GM13976 (cell line): Measurements from ENCODE around the gene CHD1L.

ENCODE experiments used
- DNase-seq: peaks from one replicate; pipeline ENCODE4 v3.0.0; 2012; ENCODE audit warnings: low spot score
- in situ Hi-C: fragments of 300-500 bp; cut with MboI; formaldehyde crosslinking; loops from one replicate; pipeline ENCODE4 v1.12.0; 2022; ENCODE audit warnings: low sequenced_read_pairs, mixed read lengths, inconsistent platforms; ENCODE audit not compliant: unreplicated experiment
- TF ChIP-seq, protein P1 (sequence below): IDR thresholded peaks from 2 replicates; pipeline ENCODE4 v1.5.1; 2012; ENCODE audit warnings: borderline replicate concordance, mild to moderate bottlenecking; ENCODE audit not compliant: insufficient read depth; ENCODE audit errors: extremely low read depth, missing control alignments, control extremely low read depth

The CHD1L gene

DNA sequence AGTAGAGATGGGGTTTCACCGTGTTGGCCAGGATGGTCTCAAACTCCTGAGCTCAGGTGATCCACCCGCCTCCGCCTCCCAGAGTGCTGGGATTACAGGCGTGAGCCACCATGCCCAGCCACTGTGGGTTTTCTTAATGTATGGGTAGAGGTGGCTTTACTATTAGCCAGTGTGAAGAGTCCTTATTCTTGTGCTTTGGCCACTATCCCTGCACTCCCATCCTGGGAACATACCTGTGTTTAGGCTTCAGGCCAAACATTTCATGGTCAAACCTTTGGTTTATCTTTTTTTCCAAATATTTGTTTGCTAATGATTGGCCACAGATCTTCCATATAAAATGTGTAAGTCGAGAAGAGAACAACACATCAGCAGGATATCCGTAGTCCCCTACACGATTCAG is 33.9 kb upstream of the CHD1L start:
- in situ Hi-C loops: no loop called here
- no peak for DNase-seq
- TF ChIP-seq, protein P1, sequence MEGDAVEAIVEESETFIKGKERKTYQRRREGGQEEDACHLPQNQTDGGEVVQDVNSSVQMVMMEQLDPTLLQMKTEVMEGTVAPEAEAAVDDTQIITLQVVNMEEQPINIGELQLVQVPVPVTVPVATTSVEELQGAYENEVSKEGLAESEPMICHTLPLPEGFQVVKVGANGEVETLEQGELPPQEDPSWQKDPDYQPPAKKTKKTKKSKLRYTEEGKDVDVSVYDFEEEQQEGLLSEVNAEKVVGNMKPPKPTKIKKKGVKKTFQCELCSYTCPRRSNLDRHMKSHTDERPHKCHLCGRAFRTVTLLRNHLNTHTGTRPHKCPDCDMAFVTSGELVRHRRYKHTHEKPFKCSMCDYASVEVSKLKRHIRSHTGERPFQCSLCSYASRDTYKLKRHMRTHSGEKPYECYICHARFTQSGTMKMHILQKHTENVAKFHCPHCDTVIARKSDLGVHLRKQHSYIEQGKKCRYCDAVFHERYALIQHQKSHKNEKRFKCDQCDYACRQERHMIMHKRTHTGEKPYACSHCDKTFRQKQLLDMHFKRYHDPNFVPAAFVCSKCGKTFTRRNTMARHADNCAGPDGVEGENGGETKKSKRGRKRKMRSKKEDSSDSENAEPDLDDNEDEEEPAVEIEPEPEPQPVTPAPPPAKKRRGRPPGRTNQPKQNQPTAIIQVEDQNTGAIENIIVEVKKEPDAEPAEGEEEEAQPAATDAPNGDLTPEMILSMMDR: no peak

DNA sequence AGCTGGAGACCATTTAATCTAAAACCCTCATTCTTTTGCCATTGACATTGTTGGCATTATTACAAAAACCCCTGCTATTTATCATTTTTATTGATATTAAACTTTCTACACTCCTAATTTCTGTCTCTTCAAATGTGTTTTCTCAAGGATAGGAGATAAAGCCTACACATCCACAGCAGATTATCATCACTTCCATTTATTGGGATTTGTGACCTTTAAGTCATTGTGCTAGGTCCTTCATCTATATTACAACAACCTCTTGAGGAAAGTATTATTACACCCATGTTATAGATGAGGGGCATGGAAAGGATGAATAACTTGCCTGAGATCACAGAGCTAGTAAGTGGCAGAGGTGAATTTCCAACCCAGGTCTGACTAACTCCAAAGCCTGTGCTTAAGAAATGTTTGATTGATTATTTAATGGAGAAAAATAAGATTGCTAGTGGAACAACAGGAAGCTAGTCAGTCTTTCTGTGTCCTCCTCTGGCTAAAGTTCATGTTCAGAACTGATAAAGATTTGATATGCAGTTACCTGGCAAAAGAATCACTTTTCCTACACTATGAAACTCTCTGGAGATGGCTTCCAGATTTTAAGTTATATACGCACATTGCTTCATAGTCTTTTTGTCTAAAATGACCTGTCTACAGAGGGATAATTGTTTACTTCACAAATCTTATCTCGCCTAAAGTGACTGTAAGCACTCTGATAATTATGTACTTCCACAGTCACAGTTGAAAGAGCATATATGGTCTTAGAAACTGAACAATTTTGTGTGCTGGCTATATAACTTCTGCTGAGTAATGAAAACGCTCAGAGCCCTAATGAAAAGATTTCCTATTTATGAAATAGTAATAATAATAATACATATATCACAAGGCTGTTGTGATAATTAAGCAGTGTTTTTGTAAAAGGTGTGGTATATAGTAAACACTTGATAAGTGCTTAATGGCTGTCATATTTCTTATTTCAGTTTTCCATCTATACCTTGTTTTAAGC is 32.4 kb upstream of the CHD1L start:
- TF ChIP-seq, protein P1: no peak
- DNase-seq: no peak

DNA sequence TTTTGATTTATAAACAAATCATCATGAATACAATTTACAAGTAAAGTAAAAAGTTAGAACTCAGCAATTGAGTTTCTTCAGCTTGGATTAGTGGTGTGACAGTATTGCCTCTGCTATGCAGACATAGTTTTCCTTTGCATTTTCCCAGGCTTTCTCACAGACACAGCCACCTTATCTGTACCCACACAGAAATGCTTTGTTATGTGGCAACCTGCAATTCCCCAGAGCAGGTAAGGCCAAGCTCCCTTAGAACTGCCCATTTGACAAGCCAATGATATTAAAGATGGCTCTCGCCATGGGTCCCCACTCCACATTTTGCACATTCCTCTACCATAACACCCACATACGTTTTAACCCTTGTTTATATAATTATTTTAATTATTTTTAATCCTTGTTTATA is 31.5 kb upstream of the CHD1L start:
- in situ Hi-C loops: no loop called here
- TF ChIP-seq, protein P1: no peak
- DNase-seq: no peak

More for the DNA sequence above, 32.4 kb upstream of the CHD1L start:
- in situ Hi-C loops: no loop called here

DNA sequence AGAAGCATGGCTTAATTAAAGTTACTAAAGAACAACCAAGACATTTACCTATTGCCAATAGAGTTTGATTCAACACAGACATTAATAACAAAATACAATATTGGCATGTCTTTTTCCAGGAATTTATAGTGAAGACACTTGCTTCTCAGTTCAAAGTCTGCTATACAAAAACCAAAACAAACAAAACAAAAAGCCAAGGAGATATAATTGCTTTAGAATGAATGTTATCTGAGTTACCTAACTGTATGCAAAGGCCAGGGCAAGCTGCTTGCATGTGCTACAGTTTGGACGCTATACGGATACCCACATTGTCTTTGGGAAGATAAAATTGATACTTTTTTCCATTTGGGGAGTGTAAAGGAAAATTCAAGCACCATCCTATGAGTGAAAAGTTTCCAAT is 30.9 kb upstream of the CHD1L start:
- TF ChIP-seq, protein P1: no peak
- DNase-seq: no peak
- in situ Hi-C loops: no loop called here

DNA sequence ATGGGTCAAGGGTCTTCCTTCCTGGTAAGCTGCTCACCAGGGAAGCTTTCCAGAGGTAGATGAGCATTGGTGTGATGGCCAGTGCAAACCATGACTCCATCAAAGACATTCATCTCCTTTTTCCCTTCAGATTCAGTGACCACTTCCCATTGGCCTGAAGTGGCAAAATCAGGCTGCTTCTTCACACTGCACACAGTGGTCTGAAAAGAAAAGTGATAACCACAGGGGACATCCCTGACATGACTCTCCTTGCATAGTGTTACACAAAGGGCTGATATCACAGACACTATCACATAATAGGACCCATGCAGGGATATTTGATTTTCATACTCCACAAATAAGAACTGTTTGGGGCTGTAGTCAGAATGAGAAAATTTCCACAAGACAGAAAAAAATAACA is 29.2 kb upstream of the CHD1L start:
- DNase-seq: no peak
- TF ChIP-seq, protein P1: no peak
- in situ Hi-C loops: no loop called here

DNA sequence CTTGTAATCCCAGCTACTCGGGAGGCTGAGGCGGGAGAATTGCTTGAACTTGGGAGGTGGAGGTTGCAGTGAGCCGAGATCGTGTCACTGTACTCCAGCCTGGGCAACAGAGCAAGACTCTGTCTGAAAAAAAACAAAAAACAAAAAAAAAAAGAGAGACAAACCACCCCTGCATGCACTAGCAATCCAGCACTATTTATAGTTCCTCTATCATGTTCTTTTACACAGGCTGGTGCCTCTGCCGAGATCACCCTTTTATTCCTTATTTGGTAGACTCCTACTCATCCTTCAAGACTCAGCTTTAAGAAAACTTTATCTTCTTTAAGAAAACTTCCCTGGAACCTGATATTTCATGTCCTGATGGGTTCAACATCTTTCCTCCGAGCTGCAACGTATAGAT is 28.2 kb upstream of the CHD1L start:
- TF ChIP-seq, protein P1: no peak
- no peak for DNase-seq
- in situ Hi-C loops: no loop called here
